Activated T-cell treated with anti-CD3 and anti-CD28 coated beads for 48 hours (primary cell): ENCODE results near the gene ADIG.
"Not testable (repeated sequence)": the region's sequence is repeated elsewhere in the genome, so short reads cannot be mapped to it uniquely, and the experiment has no call there.

Experiments used
- DNase-seq: peaks from one replicate; pipeline ENCODE4 v3.0.0-alpha.2; 2020; ENCODE audit warnings: low read depth

The ADIG gene

GRCh38 chr20:38573413-38573812 is 7.6 kb upstream of the ADIG start:
- DNase-seq: no peak

GRCh38 chr20:38579219-38579910 is 1.6 kb upstream of the ADIG start:
- no peak for DNase-seq

GRCh38 chr20:38579921-38580320 is 1.1 kb upstream of the ADIG start:
- DNase-seq: no peak

GRCh38 chr20:38581830-38582358 is 897 bp downstream of the ADIG start:
- no peak for DNase-seq

- DNase-seq: no peak
Measured at GRCh38 chr20:38583306-38583705, 2.3 kb downstream of the ADIG start.

- no peak for DNase-seq
Measured at GRCh38 chr20:38584099-38584763, 3.2 kb downstream of the ADIG start.

GRCh38 chr20:38585404-38586180 is 4.6 kb downstream of the ADIG start:
- no peak for DNase-seq

GRCh38 chr20:38586181-38586525 is 5.2 kb downstream of the ADIG start:
- no peak for DNase-seq

- DNase-seq: no peak
Measured at GRCh38 chr20:38588303-38588702, 7.3 kb downstream of the ADIG start.

GRCh38 chr20:38589351-38589750 is 8.4 kb downstream of the ADIG start:
- no peak for DNase-seq

GRCh38 chr20:38589967-38590675 is 9.1 kb downstream of the ADIG start:
- DNase-seq: no peak

GRCh38 chr20:38590676-38591473 is 9.9 kb downstream of the ADIG start:
- DNase-seq: no peak

- no peak for DNase-seq
Measured at GRCh38 chr20:38591474-38592410, 10.7 kb downstream of the ADIG start.

- DNase-seq: not testable (repeated sequence)
Measured at GRCh38 chr20:38592411-38592790, 11.4 kb downstream of the ADIG start.

- DNase-seq: not testable (repeated sequence)
Measured at GRCh38 chr20:38594281-38594680, 13.3 kb downstream of the ADIG start.

- not testable (repeated sequence) for DNase-seq
Measured at GRCh38 chr20:38595886-38596285, 14.9 kb downstream of the ADIG start.

- no peak for DNase-seq
Measured at GRCh38 chr20:38599410-38599882, 18.4 kb downstream of the ADIG start.

GRCh38 chr20:38600057-38600456 is 19.1 kb downstream of the ADIG start:
- no peak for DNase-seq

- DNase-seq: peak; percentile 19
Measured at GRCh38 chr20:38601216-38602184, 20.5 kb downstream of the ADIG start, which contains the start of gene ARHGAP40. TSS of gene ARHGAP40 (plus strand) at chr20:38601809.
